ENCODE measurements around the gene TIAM2. TPM values are rescaled to one million over a fixed set of nuclear protein-coding genes. Genes with fewer than 3 reads are reported as not detected.

TIAM2 gene
- total RNA-seq, 6 donors from 2014 or later: 5.6 to 25.1 (median 7.7) TPM

DNA sequence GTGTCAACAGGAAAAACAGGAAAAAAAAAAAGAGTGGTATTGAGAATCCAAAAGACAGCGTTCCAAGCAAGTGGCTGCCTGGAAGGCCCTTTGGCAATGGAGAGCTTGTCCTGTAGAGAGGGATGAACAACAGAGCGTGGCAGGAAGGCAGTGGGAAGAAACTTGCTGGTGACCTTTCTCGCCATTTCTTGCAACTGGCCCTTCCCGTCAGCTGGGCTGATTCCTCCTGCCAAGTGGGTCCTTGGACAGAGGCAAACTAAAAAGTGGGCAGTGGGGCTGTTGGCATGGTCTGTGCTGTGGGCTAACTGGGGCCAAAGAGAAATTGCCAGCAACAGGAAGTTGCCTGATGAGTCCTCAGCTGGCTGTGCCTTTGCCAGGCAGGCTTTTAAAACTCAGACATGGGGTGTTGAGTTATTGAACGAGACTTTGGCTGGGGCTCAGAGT is 224.8 kb downstream of the TIAM2 start:
- ATAC-seq (ENCODE audit: low FRiP score in 2 of 2) (no peak), DNase-seq (no peak)
- no peaks in the 10 kb centered on the region for H3K36me3 ChIP-seq
- WGBS, 2 donors: 80 to 87% methylated on average over 5 of the region's 5 CpGs
- H3K27ac ChIP-seq: no peak overlapping the region
- no peaks in the 10 kb centered on the region for H3K4me1 ChIP-seq
- H3K27me3 ChIP-seq: no peaks in the 10 kb centered on the region
- H3K4me3 ChIP-seq: no peak overlapping the region
- TF ChIP-seq POLR2AphosphoS5 (IDR thresholded peaks at IDR 0.05): no peak
- TF ChIP-seq, protein P1, sequence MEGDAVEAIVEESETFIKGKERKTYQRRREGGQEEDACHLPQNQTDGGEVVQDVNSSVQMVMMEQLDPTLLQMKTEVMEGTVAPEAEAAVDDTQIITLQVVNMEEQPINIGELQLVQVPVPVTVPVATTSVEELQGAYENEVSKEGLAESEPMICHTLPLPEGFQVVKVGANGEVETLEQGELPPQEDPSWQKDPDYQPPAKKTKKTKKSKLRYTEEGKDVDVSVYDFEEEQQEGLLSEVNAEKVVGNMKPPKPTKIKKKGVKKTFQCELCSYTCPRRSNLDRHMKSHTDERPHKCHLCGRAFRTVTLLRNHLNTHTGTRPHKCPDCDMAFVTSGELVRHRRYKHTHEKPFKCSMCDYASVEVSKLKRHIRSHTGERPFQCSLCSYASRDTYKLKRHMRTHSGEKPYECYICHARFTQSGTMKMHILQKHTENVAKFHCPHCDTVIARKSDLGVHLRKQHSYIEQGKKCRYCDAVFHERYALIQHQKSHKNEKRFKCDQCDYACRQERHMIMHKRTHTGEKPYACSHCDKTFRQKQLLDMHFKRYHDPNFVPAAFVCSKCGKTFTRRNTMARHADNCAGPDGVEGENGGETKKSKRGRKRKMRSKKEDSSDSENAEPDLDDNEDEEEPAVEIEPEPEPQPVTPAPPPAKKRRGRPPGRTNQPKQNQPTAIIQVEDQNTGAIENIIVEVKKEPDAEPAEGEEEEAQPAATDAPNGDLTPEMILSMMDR (IDR thresholded peaks at IDR 0.05): no peak
- H3K9me3 ChIP-seq: no peaks in the 10 kb centered on the region

DNA sequence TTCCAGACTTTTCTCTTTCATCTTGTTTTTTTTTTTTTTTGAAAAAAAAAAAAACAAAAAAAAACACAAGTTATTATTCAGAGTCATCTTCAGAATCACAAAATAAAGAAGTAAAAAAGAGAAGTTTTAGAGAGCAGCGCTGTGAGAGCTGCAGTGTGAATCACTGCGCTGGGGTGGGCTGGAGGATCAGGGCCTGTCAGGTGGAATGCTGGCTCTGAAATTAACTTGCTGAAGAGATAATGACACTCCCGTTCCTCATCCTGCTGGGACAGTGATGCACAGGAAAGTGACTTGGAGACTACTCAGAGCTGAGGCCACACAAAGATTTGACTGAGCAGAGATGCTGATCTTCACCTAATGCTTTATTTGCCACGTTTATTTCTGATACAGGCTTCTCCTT is 226.0 kb downstream of the TIAM2 start:
- Histone ChIP-seq H3K4me3 (no peak overlapping the region), H3K36me3 (no peaks in the 10 kb centered on the region), H3K4me1 (no peaks in the 10 kb centered on the region), H3K9me3 (no peaks in the 10 kb centered on the region), H3K27me3 (no peaks in the 10 kb centered on the region), H3K27ac (no peak overlapping the region)
- DNase-seq (no peak), ATAC-seq (ENCODE audit: low FRiP score in 2 of 2) (no peak)
- no peak for TF ChIP-seq EP300 (IDR thresholded peaks at IDR 0.05)
- TF ChIP-seq POLR2A (IDR thresholded peaks at IDR 0.05): no peak
- TF ChIP-seq, protein P1 (IDR thresholded peaks at IDR 0.05): no peak
- TF ChIP-seq POLR2AphosphoS5 (IDR thresholded peaks at IDR 0.05): no peak
- 56 to 76% methylated on average over 4 of the region's 4 CpGs for WGBS, 2 donors

DNA sequence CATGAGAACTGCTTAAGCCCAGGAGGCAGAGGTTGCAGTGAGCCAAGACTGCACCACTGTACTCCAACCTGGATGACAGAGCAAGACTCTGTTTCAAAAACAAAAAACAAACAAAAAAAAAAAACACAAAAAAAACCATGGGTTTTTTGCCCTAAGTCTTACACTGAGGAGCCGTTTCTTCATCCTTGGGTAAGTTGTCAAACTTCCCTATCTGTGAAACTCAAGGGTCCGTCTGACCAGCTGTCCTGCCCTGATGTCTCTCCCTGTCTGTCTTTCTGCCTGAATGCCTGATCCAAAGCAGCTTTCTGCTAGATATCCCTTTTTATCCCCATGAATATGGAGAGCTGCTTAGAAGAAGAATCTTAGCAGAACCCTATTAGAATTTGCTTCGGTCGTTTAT is 227.4 kb downstream of the TIAM2 start:
- H3K27ac ChIP-seq: peak overlapping the region in 1 of 4 donors; percentile 49
- H3K4me1 ChIP-seq: no peaks in the 10 kb centered on the region
- H3K36me3 ChIP-seq: no peaks in the 10 kb centered on the region
- no peaks in the 10 kb centered on the region for H3K27me3 ChIP-seq
- 75 to 81% methylated on average over 4 of the region's 4 CpGs for WGBS, 2 donors
- H3K4me3 ChIP-seq: no peak overlapping the region
- H3K9me3 ChIP-seq: no peaks in the 10 kb centered on the region
- TF ChIP-seq, protein P1 (IDR thresholded peaks at IDR 0.05): no peak
- TF ChIP-seq EP300 (IDR thresholded peaks at IDR 0.05): no peak
- no peak for TF ChIP-seq POLR2AphosphoS5 (IDR thresholded peaks at IDR 0.05)
- no peak for TF ChIP-seq POLR2A (IDR thresholded peaks at IDR 0.05)
- ATAC-seq (ENCODE audit: low FRiP score in 2 of 2) (no peak), DNase-seq (no peak)

DNA sequence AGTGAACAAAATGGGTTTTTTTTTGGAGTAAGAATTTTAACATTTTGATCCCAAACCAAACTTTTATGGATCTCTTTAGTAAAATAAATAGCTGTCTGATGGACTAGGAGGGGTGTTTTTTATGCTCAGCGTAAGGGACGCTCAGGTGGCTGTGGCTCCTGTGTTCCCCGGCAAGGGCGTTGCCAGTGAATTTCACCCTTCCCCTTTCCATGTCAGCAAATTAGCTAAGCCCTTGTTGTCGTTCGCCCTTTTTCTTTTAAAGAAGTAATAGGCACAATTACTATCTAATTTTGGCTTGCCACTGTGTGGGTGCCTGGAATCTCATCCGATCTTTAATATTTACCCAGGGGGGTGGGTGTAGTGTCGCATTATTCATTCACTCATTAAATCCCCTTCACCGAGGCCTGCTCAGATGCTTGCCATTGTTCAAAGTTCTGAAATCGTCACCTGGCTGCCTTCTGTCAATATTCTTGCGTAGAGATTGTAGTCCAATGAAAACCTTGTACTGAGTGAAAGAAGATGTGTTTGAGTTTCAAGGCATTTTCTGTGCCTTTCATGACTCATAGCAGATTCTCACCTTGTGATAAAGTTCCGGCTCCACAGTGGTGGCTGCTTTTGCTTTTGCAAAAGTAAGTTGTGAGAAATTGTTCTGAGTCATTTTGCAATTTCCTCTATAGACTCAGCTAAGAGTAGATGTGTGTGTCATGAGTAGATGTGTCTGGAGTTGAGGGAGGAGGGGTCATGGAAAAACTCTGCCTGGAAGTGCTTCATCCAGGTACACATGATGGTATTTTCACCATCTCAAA is 228.7 kb downstream of the TIAM2 start:
- no peak for DNase-seq
- no peaks in the 10 kb centered on the region for H3K36me3 ChIP-seq
- H3K4me1 ChIP-seq: no peaks in the 10 kb centered on the region
- peak in 1 of 2 donors; percentile 27 for ATAC-seq (ENCODE audit: low FRiP score in 2 of 2)
- no peaks in the 10 kb centered on the region for H3K9me3 ChIP-seq
- H3K4me3 ChIP-seq: no peak overlapping the region
- peak overlapping the region in 3 of 4 donors; percentile 19 to 75 (median 32) for H3K27ac ChIP-seq
- 59 to 60% methylated on average over 12 of the region's 12 CpGs for whole genome bisulfite sequencing, 2 donors
- no peaks in the 10 kb centered on the region for H3K27me3 ChIP-seq
- TF ChIP-seq POLR2AphosphoS5 (IDR thresholded peaks at IDR 0.05) (no peak), POLR2A (IDR thresholded peaks at IDR 0.05) (no peak), EP300 (IDR thresholded peaks at IDR 0.05) (no peak)
- TF ChIP-seq, protein P1 (IDR thresholded peaks at IDR 0.05): no peak

DNA sequence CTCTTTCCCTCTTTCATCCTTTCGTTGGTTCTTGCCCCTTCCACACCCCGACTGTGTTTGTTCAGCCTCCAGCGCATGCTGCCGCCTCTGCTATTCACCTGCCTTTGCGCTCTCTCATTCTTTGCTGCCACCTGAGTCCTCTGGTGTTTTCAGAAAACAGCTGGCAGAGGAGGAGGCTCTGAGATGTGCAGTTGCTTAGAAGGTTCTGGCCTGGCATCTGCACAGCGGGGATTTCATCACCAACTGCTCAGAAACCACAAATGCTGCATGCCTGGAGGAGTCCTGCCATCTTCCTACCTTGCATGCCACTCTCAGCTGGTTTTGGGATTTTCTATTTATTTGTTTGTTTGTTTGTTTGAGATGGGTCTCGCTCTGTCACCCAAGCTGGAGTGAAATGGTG is 229.5 kb downstream of the TIAM2 start:
- H3K4me3 ChIP-seq: no peak overlapping the region
- WGBS, 2 donors: 87 to 89% methylated on average over 7 of the region's 7 CpGs
- H3K4me1 ChIP-seq: no peaks in the 10 kb centered on the region
- TF ChIP-seq POLR2AphosphoS5 (IDR thresholded peaks at IDR 0.05) (no peak), EP300 (IDR thresholded peaks at IDR 0.05) (no peak), POLR2A (IDR thresholded peaks at IDR 0.05) (no peak)
- TF ChIP-seq, protein P1 (IDR thresholded peaks at IDR 0.05): no peak
- H3K27me3 ChIP-seq: no peaks in the 10 kb centered on the region
- H3K36me3 ChIP-seq: no peaks in the 10 kb centered on the region
- no peak for DNase-seq
- H3K9me3 ChIP-seq: no peaks in the 10 kb centered on the region
- peak overlapping the region in 1 of 4 donors; percentile 75 for H3K27ac ChIP-seq
- ATAC-seq (ENCODE audit: low FRiP score in 2 of 2): no peak

Measured in upper lobe of left lung (tissue), 6 donors.